ENCODE results near the gene NUP214. TPM values are rescaled to one million over a fixed set of nuclear protein-coding genes. Genes with fewer than 3 reads are reported as not detected.

Gene NUP214
- total RNA-seq, 4 donors from 2014 or later: 64.7 to 90.8 (median 74.0) TPM

DNA sequence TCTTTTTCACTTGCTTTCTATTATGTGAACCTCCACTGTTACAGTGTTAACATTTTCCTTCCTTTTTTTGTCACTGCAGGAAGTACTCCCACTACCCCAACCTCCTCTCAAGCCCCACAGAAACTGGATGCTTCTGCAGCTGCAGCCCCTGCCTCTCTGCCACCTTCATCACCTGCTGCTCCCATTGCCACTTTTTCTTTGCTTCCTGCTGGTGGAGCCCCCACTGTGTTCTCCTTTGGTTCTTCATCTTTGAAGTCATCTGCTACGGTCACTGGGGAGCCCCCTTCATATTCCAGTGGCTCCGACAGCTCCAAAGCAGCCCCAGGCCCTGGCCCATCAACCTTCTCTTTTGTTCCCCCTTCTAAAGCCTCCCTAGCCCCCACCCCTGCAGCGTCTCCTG, 18.8 kb downstream of the NUP214 start:
- TF ChIP-seq, protein P1, sequence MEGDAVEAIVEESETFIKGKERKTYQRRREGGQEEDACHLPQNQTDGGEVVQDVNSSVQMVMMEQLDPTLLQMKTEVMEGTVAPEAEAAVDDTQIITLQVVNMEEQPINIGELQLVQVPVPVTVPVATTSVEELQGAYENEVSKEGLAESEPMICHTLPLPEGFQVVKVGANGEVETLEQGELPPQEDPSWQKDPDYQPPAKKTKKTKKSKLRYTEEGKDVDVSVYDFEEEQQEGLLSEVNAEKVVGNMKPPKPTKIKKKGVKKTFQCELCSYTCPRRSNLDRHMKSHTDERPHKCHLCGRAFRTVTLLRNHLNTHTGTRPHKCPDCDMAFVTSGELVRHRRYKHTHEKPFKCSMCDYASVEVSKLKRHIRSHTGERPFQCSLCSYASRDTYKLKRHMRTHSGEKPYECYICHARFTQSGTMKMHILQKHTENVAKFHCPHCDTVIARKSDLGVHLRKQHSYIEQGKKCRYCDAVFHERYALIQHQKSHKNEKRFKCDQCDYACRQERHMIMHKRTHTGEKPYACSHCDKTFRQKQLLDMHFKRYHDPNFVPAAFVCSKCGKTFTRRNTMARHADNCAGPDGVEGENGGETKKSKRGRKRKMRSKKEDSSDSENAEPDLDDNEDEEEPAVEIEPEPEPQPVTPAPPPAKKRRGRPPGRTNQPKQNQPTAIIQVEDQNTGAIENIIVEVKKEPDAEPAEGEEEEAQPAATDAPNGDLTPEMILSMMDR (IDR thresholded peaks at IDR 0.05; ENCODE audit: low read depth): no peak

DNA sequence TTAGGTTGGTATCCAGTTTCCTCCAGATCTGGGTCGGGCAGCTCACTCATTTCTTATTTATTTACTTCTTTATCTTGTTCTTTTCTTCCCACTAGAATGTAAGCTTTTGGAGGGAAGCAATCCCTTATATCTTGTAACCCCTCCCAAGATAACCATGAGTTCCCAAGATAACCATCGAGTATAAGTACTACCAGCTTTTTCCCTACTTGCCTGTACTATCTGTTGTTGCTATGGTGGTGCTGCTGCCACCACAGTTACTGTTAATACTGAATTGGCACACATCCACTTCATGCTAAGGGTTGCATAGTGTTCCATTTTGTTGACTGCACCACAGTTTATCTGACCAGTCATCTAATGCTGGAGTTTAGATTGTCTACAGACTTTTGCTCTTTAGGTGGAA, 19.9 kb downstream of the NUP214 start:
- TF ChIP-seq, protein P1 (IDR thresholded peaks at IDR 0.05; ENCODE audit: low read depth): no peak

DNA sequence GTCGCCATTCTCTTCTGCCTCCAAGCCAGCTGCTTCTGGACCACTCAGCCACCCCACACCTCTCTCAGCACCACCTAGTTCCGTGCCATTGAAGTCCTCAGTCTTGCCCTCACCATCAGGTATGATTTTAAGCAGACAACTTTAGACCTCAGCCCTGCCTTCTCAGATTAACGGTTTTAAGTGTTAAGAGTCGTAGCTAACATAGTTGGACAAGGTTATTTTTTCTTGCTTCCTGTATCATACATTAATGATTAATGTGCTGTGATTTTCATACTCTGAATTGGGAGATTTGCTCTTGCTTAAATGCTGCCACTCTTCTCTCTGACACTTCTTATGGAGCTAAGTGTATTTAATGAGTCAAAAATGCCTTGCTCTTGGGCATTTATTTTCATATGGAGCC, 20.8 kb downstream of the NUP214 start:
- TF ChIP-seq, protein P1 (IDR thresholded peaks at IDR 0.05; ENCODE audit: low read depth): no peak

DNA sequence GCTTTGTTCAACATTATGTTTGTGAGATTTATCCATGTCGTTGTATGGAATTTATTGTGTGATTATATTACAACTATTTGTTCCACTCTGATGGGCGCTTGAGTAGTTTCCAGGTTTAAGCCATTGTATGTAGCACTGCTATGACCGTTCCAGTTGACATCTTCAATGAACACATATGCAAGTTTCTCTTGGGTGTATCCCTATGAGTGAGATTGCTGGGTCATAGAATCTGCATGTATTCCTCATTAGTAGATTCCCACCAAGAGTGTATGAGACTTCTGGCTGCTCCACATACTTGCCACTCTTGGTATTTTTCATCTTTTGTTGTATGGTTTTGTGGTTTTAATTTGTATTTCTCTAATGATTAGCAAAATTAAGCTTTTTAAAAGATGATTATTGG, 22.9 kb downstream of the NUP214 start:
- TF ChIP-seq, protein P1 (IDR thresholded peaks at IDR 0.05; ENCODE audit: low read depth): no peak

DNA sequence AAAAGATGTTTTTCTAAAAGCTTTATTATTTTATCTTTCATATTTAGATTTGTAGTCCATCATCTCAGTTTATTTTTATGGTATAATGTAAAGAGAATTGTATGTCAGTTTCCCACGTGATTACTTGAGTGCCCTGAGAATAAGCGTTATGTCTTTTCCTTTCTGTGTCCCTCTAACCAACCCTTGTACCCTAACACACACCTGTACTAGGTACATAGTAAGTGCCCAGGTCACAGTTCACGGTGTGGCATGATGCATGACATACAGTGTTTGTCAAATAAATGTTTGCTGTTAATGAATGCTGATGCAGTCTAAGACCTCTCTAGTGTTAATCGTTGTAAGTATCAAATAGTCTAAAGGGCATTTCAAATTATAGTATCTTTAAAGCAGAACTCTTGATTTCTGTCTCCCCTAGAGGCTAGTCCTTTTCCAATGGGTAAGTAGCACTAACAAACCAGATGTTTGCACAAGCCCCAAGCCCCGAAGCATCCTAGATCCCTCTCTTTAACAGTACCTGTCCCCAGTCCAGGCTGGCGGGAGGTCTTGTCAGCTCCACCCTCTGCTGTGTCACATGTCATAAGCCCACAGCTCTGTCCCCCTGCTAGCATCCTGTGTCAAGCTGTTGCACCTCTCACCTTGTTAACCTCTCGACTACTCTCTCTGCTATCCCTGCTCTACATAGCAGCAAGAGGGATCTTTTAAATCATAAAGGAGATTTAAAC, 23.7 kb downstream of the NUP214 start:
- TF ChIP-seq, protein P1 (IDR thresholded peaks at IDR 0.05; ENCODE audit: low read depth): no peak

DNA sequence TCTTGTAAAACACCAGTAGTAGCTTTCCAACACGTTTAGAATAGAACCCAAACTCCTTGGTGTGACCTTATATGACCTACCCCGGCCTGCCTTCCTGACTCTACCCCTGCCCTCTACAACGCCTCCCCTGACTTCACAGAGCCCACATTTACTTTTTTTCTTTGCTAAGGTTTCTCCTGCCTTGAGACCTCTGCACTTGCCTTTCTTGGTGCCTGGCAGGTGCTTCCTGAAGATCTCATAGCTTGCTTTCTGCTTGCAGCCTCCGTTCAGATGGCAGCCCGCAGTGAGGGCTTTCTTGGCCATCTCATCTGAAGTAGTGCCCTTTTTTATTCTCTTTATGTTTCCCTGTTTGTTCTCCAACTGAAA, 24.3 kb downstream of the NUP214 start:
- TF ChIP-seq, protein P1 (IDR thresholded peaks at IDR 0.05; ENCODE audit: low read depth): no peak

DNA sequence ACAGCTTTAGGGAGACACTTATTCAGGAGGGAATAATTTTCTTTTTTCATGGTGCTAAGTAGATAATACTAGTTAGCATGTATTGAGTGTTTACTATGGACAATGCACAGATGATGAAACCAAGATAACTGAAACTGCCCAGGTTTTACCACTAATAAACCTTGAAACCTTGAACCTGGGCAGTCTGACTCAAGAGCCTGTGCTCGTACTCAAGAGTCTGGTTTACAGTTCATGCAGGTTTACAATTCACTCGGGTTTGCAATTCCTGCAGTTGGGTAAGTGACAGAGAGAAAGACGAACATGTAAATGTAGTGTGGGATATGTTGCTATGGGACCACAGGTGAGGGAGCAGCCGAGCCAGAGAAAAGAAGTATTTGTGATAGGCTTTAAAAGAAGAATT, 28.2 kb downstream of the NUP214 start:
- TF ChIP-seq, protein P1 (IDR thresholded peaks at IDR 0.05; ENCODE audit: low read depth): no peak

All from subcutaneous adipose tissue (tissue), 4 donors.